GM12878 (cell line): ENCODE measurements around the gene SPX. TPM values are rescaled to one million over a fixed set of nuclear protein-coding genes. Genes with fewer than 3 reads are reported as not detected.

Source experiments
- ATAC-seq: fragments of 200-7000 bp; cut with Tn5 transposase; 3 replicates; pipeline ENCODE4 v1.9.1; 2020; ENCODE audit warnings: mild to moderate bottlenecking, moderate library complexity
- BruUV-seq: library from RNA; stranded (reverse); fragments of 400-500 nt; replicated peaks from 2 replicates; lab custom pipeline; 2021; lab: Mats Ljungman, UMichigan
- CTCF ChIA-PET: fragments of 300-600 bp; sonication (Branson Sonifier 250); formaldehyde crosslinking; extraction: SDS; loops from one replicate; lab custom pipeline; 2021; ENCODE audit warnings: inconsistent platforms; lab: Yijun Ruan, JAX
- POLR2A ChIA-PET: fragments of 350-600 bp; formaldehyde crosslinking; extraction: SDS; loops from one replicate; lab custom pipeline; 2021; ENCODE audit warnings: inconsistent platforms; lab: Charles Lee
- RAD21 ChIA-PET: fragments of 300-600 bp; sonication (Branson Sonifier 250); formaldehyde crosslinking; loops from one replicate; lab custom pipeline; 2023; ENCODE audit warnings: antibody characterized with exemption; ENCODE audit not compliant: unreplicated experiment; lab: Charles Lee
- SMC1A ChIA-PET: fragments of 300-600 bp; sonication (Branson Sonifier 250); formaldehyde crosslinking; loops from one replicate; lab custom pipeline; 2023; ENCODE audit not compliant: unreplicated experiment, uncharacterized antibody; lab: Charles Lee
- DNase-seq: peaks from one replicate; pipeline ENCODE4 v3.0.0-alpha.2; 2011; ENCODE audit warnings: low read depth, low spot score
- FAIRE-seq: peaks from 3 replicates; lab custom pipeline; 2011; peaks lifted over from hg19 to GRCh38; lab: Jason Lieb, UNC
- H2AFZ ChIP-seq: 2 replicates; pipeline ENCODE4 v1.6.0; 2011; ENCODE audit warnings: low read depth, low read length, control low read depth; ENCODE audit not compliant: control insufficient read depth
- H3K27ac ChIP-seq: 2 replicates; pipeline ENCODE4 v1.5.1; 2011; ENCODE audit warnings: control low read depth; ENCODE audit not compliant: control insufficient read depth, insufficient read depth
- H3K27me3 ChIP-seq, 2 experiments: replicated peaks in 1 of 2; 2 replicates each; pipeline versions ENCODE4 v1.6.0 to v1.6.1; 2011; ENCODE audit warnings: low read length in 1 of 2; ENCODE audit not compliant: control insufficient read depth in 2 of 2, insufficient read depth in 2 of 2
- H3K36me3 ChIP-seq, 2 experiments: 2 replicates each; pipeline ENCODE4 v1.5.1; 2011; ENCODE audit warnings: low read length in 1 of 2; ENCODE audit not compliant: control insufficient read depth in 2 of 2, insufficient read depth in 2 of 2
- H3K4me1 ChIP-seq: 2 replicates; pipeline ENCODE4 v1.6.1; 2011; ENCODE audit warnings: mild to moderate bottlenecking, low read length, moderate library complexity, mixed read lengths; ENCODE audit not compliant: control insufficient read depth, insufficient read depth
- H3K4me2 ChIP-seq: 2 replicates; pipeline ENCODE4 v1.6.0; 2011; ENCODE audit warnings: control low read depth; ENCODE audit not compliant: control insufficient read depth, insufficient read depth
- H3K4me3 ChIP-seq: fragments of 200-600 bp; sonication (generic); 2 replicates; pipeline ENCODE4 v1.5.1; 2016
- H3K79me2 ChIP-seq: 2 replicates; pipeline ENCODE4 v1.6.0; 2011; ENCODE audit warnings: low read length; ENCODE audit not compliant: control insufficient read depth, insufficient read depth
- H3K9ac ChIP-seq: 2 replicates; pipeline ENCODE4 v1.8.0; 2011; ENCODE audit warnings: low read length, control low read depth, mixed read lengths; ENCODE audit not compliant: control insufficient read depth, insufficient read depth
- H3K9me3 ChIP-seq: replicated peaks from 3 replicates; pipeline ENCODE4 v1.5.1; 2011; ENCODE audit warnings: mild to moderate bottlenecking, low read length; ENCODE audit not compliant: control insufficient read depth, insufficient read depth
- H4K20me1 ChIP-seq: 2 replicates; pipeline ENCODE4 v1.6.0; 2011; ENCODE audit not compliant: control insufficient read depth, insufficient read depth
- ATF2 ChIP-seq: IDR thresholded peaks from 2 replicates; pipeline ENCODE4 v1.6.1; 2012; ENCODE audit warnings: low read length, inconsistent platforms
- CEBPB ChIP-seq, 2 experiments: fragments of 150-350 bp in 1 of 2; IDR thresholded peaks; 2 replicates each; pipeline ENCODE4 v1.6.1; 2012 to 2014; ENCODE audit warnings: low read depth in 2 of 2, low read length in 2 of 2, borderline replicate concordance in 1 of 2, inconsistent platforms in 1 of 2
- CHD1 ChIP-seq: IDR thresholded peaks from 2 replicates; pipeline ENCODE4 v1.6.1; 2012; ENCODE audit warnings: low read depth, low read length, improper control_type of control experiment
- CREB1 ChIP-seq: IDR thresholded peaks from 2 replicates; pipeline ENCODE4 v1.6.1; 2012; ENCODE audit warnings: low read depth, mild to moderate bottlenecking, inconsistent platforms
- HDAC2 ChIP-seq: fragments of 200-600 bp; sonication (generic); IDR thresholded peaks from 2 replicates; pipeline ENCODE4 v1.6.1; 2017
- POU2F2 ChIP-seq: IDR thresholded peaks from 3 replicates; pipeline ENCODE4 v1.6.1; 2011; ENCODE audit warnings: low read depth, mild to moderate bottlenecking, low read length, borderline replicate concordance
- RAD21 ChIP-seq: IDR thresholded peaks from 2 replicates; pipeline ENCODE4 v1.6.1; 2011; ENCODE audit warnings: mild to moderate bottlenecking, low read depth, low read length, moderate library complexity; ENCODE audit not compliant: insufficient read depth
- SRF ChIP-seq, 2 experiments: IDR thresholded peaks; 2 replicates each; pipeline ENCODE4 v1.6.1; 2011; ENCODE audit warnings: low read depth in 2 of 2, low read length in 2 of 2, mild to moderate bottlenecking in 1 of 2, moderate library complexity in 1 of 2
- STAT3 ChIP-seq: IDR thresholded peaks from 2 replicates; pipeline ENCODE4 v1.6.1; 2011; ENCODE audit warnings: low read depth, low read length, improper control_type of control experiment
- TCF12 ChIP-seq: IDR thresholded peaks from 2 replicates; pipeline ENCODE4 v1.6.1; 2011; ENCODE audit warnings: low read depth, mild to moderate bottlenecking, low read length
- ZNF384 ChIP-seq: IDR thresholded peaks from 2 replicates; pipeline ENCODE4 v1.6.1; 2012; ENCODE audit warnings: low read depth, mild to moderate bottlenecking, low read length, improper control_type of control experiment, borderline replicate concordance
- WGBS: methylation state at CpG from one replicate; pipeline ENCODE4 v1.1.6; 2016; ENCODE audit warnings: low lambda C conversion rate; ENCODE audit not compliant: insufficient replicate concordance, insufficient coverage; ENCODE audit errors: missing lambda C conversion rate; 5-methylcytosine and 5-hydroxymethylcytosine counted together
- in situ Hi-C: fragments of 300-500 bp; cut with MboI; formaldehyde crosslinking; loops from 9 replicates; pipeline ENCODE4 v1.14.3; 2018; ENCODE audit warnings: mixed read lengths
- intact Hi-C: fragments of 100-400 bp; cut with micrococcal nuclease; formaldehyde crosslinking; loops from one replicate; pipeline ENCODE4 v1.14.2; 2022; ENCODE audit not compliant: unreplicated experiment
- polyA plus RNA-seq, 11 experiments: library from polyadenylated mRNA; depleted of rRNA in 4 of 11; unstranded in 6 of 11; stranded (reverse) in 5 of 11; fragments of >200 nt; fragmentation: Nextera tagmentation in 4 of 11; fragmentation: Illumina TruSeq in 1 of 11; extraction: Ambion mirVana in 4 of 11; extraction: Trizol in 1 of 11; gene quantifications; 1 replicate in 1 of 11; 2 replicates in 10 of 11; pipeline versions ENCODE4 v1.2.1 to v1.2.3, GENCODE V29; 2011 to 2016; ENCODE audit warnings: inconsistent platforms in 2 of 11, missing spikeins in 2 of 11, low read depth in 1 of 11
- total RNA-seq, 4 experiments: library from RNA; depleted of rRNA in 3 of 4; stranded (reverse); fragments of >200 nt in 3 of 4; fragmentation: Illumina TruSeq in 1 of 4; extraction: Trizol in 1 of 4; gene quantifications; 2 replicates each; pipeline versions ENCODE4 v1.2.1 to v1.2.3, GENCODE V29; 2013 to 2021
- TF ChIP-seq, protein P1 (sequence below): fragments of 150-350 bp; IDR thresholded peaks from 2 replicates; pipeline ENCODE4 v1.6.1; 2014; ENCODE audit warnings: mild to moderate bottlenecking, low read depth, low read length
- TF ChIP-seq, protein P2 (sequence below): fragments of 450-650 bp; IDR thresholded peaks from 2 replicates; pipeline ENCODE4 v1.6.1; 2017; ENCODE audit warnings: borderline replicate concordance

The SPX gene
- total and polyA plus RNA-seq, 10 of the 15 experiments (the other 5 are each of a cell fraction or from before 2014, with no cell fraction given), result 0.05 TPM; not detected in 8

GRCh38 chr12:21539797-21540196 is 13.7 kb downstream of the SPX start (continued):
- TF ChIP-seq ZNF384 (no peak), POU2F2 (no peak)
- TF ChIP-seq, protein P1, sequence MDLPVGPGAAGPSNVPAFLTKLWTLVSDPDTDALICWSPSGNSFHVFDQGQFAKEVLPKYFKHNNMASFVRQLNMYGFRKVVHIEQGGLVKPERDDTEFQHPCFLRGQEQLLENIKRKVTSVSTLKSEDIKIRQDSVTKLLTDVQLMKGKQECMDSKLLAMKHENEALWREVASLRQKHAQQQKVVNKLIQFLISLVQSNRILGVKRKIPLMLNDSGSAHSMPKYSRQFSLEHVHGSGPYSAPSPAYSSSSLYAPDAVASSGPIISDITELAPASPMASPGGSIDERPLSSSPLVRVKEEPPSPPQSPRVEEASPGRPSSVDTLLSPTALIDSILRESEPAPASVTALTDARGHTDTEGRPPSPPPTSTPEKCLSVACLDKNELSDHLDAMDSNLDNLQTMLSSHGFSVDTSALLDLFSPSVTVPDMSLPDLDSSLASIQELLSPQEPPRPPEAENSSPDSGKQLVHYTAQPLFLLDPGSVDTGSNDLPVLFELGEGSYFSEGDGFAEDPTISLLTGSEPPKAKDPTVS, result no peak

DNA sequence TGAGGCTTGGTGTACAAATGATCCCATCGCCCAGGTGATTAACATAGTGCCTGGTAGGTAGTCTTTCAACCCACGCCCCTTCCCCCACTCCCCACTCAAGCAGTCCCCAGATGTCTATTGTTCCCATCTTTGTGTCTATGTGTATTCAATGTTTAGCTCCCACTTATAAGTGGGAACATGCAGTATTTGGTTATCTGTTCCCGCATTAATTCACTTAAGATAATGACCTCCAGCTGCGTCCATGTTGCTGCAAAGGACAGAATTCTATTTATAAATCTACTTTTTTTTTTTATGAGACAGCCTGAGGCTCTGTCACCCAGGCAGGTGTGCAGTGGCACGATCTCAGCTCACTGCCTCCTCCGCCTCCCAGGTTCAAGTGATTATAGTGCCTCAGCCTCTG is 15.7 kb downstream of the SPX start:
- intact Hi-C loops, result no loop called here
- in situ Hi-C loops, result no loop called here
- Histone ChIP-seq H3K27me3 (no peaks in the 10 kb centered on the region), H3K27ac (no peak overlapping the region), H3K79me2 (no peaks in the 10 kb centered on the region), H3K4me1 (no peaks in the 10 kb centered on the region), H3K9ac (no peak overlapping the region), H2AFZ (no peak overlapping the region), H3K4me2 (no peak overlapping the region), H3K9me3 (no peaks in the 10 kb centered on the region), H3K36me3 (no peaks in the 10 kb centered on the region)
- POLR2A ChIA-PET, result no interaction called here
- BruUV-seq, result no TSS peak
- SMC1A ChIA-PET, result no interaction called here
- 54% methylated on average over 6 of the region's 6 CpGs for WGBS
- DNase-seq, result no peak
- CTCF ChIA-PET, result interaction anchor here (1.1 kb wide), 1 partner anchor 10 kb away, joined by 3 read pairs; no protein-coding TSS in a partner anchor
- RAD21 ChIA-PET, result no interaction called here
- FAIRE-seq, result no peak
- TF ChIP-seq CREB1, result no peak
- TF ChIP-seq ATF2, result no peak
- no peak for TF ChIP-seq STAT3
- TF ChIP-seq, protein P1, result no peak
- no peak for TF ChIP-seq HDAC2
- TF ChIP-seq, protein P2, sequence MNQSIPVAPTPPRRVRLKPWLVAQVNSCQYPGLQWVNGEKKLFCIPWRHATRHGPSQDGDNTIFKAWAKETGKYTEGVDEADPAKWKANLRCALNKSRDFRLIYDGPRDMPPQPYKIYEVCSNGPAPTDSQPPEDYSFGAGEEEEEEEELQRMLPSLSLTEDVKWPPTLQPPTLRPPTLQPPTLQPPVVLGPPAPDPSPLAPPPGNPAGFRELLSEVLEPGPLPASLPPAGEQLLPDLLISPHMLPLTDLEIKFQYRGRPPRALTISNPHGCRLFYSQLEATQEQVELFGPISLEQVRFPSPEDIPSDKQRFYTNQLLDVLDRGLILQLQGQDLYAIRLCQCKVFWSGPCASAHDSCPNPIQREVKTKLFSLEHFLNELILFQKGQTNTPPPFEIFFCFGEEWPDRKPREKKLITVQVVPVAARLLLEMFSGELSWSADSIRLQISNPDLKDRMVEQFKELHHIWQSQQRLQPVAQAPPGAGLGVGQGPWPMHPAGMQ, result no peak
- no peak for TF ChIP-seq SRF (IDR thresholded peaks at IDR 0.05; ENCODE audit: low read depth in 2 of 2, low read length in 2 of 2)
- TF ChIP-seq CEBPB (IDR thresholded peaks at IDR 0.05; ENCODE audit: borderline replicate concordance in 1 of 2, low read depth in 2 of 2, low read length in 2 of 2), result no peak
- no peak for TF ChIP-seq TCF12
- TF ChIP-seq CHD1, result no peak
- TF ChIP-seq RAD21, result no peak
- TF ChIP-seq, all 136 proteins: peak for 0
- Histone ChIP-seq H3K4me3 (no peak overlapping the region), H4K20me1 (no peaks in the 10 kb centered on the region)
- ATAC-seq, result no peak
